Lower lobe of right lung (tissue), 2 donors: ENCODE results near the gene TMPRSS9. TPM values are rescaled to one million over a fixed set of nuclear protein-coding genes. Genes with fewer than 3 reads are reported as not detected.

Source experiments
- ATAC-seq, 2 donors: fragments of 200-7000 bp; cut with Tn5 transposase; one replicate each; pipeline ENCODE4 v1.9.1; 2020 to 2022; ENCODE audit warnings: mild to moderate bottlenecking in 2 of 2, moderate library complexity in 2 of 2
- DNase-seq: peaks from one replicate; pipeline ENCODE4 v3.0.0-alpha.2; 2020
- H3K27ac ChIP-seq: fragments of 200-600 bp; one replicate; pipeline ENCODE4 v1.8.0; 2022
- H3K27me3 ChIP-seq: fragments of 200-600 bp; one replicate; pipeline ENCODE4 v1.8.0; 2022; ENCODE audit warnings: low read depth
- H3K36me3 ChIP-seq: fragments of 200-600 bp; one replicate; pipeline ENCODE4 v1.8.0; 2022; ENCODE audit warnings: mild to moderate bottlenecking
- H3K4me1 ChIP-seq: fragments of 200-600 bp; one replicate; pipeline ENCODE4 v1.8.0; 2022
- H3K4me3 ChIP-seq: fragments of 200-600 bp; one replicate; pipeline ENCODE4 v1.8.0; 2022; ENCODE audit warnings: mild to moderate bottlenecking
- H3K9me3 ChIP-seq: fragments of 200-600 bp; one replicate; pipeline ENCODE4 v1.8.0; 2022
- CTCF ChIP-seq: fragments of 200-600 bp; IDR thresholded peaks from one replicate; pipeline ENCODE4 v1.8.0; 2022; ENCODE audit warnings: antibody characterized with exemption, mild to moderate bottlenecking
- intact Hi-C: fragments of 100-400 bp; cut with DNase I; formaldehyde crosslinking; loops from one replicate; pipeline ENCODE4 v1.11.0; 2022
- total RNA-seq: library from RNA; stranded (reverse); fragmentation: NEBNext Ultra II Directional; extraction: Animal tissue kit (Norgen Biotek cat#: 25700); gene quantifications from one replicate; pipeline ENCODE4 v1.2.1, GENCODE V29; 2021
- donor health status: DM: no; HTN: yes; CAD: no; lungs with severe emphysema.

TMPRSS9 gene
- total RNA-seq, 1 donor from 2014 or later, result not detected

DNA sequence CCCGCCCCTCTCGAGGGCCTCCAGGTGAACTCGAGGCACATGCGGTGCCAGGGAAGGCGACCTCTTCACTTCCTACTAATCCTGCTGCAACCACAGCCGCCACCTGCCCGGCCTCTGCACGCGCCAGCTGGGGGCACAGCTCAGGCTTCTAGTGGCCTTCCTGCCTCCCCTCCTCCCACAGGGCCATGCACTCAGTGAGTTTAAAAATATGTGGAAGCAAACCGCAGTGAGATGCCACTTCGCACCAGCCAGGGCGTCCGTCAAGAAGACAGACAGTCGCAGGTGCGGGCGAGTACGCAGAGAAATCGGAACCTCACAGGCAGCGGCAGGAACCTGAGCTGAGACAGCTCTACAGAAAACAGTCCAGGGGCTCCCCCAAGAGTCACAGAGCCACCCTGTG is 86.3 kb downstream of the TMPRSS9 start:
- no peak for ATAC-seq
- no peak for TF ChIP-seq CTCF
- Histone ChIP-seq H3K27me3 (no peaks in the 10 kb centered on the region), H3K27ac (no peak overlapping the region), H3K9me3 (no peaks in the 10 kb centered on the region), H3K36me3 (peaks cover 25% of the 10 kb centered on the region), H3K4me1 (no peaks in the 10 kb centered on the region), H3K4me3 (no peak overlapping the region)
- DNase-seq, result no peak
- intact Hi-C loops, result no loop called here

DNA sequence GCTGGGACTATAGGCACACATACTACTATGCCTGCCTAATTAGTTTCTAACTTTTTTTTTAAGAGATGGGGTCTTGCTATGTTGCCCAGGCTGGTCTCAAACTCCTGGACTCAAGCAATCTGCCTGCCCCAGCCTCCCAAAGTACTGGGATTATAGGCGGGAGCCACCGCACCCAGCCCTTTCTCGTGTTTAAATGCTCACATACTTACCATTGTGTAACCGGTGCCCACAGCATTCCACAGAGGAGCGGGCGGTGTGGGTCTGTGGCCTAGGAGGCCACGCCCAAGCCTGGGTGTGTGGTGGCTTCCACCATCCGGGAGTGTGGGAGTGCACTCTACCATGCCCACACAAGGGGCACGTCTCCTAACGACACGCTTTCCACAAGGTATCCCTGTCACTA is 89.0 kb downstream of the TMPRSS9 start:
- no peak for TF ChIP-seq CTCF
- H3K36me3 ChIP-seq, result peaks cover 6% of the 10 kb centered on the region
- H3K4me3 ChIP-seq, result no peak overlapping the region
- DNase-seq, result no peak
- H3K9me3 ChIP-seq, result no peaks in the 10 kb centered on the region
- no peaks in the 10 kb centered on the region for H3K4me1 ChIP-seq
- intact Hi-C loops, result no loop called here
- ATAC-seq, result no peak
- no peak overlapping the region for H3K27ac ChIP-seq
- no peaks in the 10 kb centered on the region for H3K27me3 ChIP-seq

- Histone ChIP-seq H3K9me3 (no peaks in the 10 kb centered on the region), H3K4me3 (no peak overlapping the region), H3K4me1 (peaks cover 8% of the 10 kb centered on the region), H3K27ac (no peak overlapping the region), H3K27me3 (no peaks in the 10 kb centered on the region), H3K36me3 (no peaks in the 10 kb centered on the region)
- TF ChIP-seq CTCF, result no peak
- ATAC-seq (no peak), DNase-seq (no peak)
- intact Hi-C loops, result no loop called here
Observed at GRCh38 chr19:2451138-2451537, 91.1 kb downstream of the TMPRSS9 start.

GRCh38 chr19:2451741-2452140 is 91.7 kb downstream of the TMPRSS9 start:
- no peaks in the 10 kb centered on the region for H3K36me3 ChIP-seq

DNA sequence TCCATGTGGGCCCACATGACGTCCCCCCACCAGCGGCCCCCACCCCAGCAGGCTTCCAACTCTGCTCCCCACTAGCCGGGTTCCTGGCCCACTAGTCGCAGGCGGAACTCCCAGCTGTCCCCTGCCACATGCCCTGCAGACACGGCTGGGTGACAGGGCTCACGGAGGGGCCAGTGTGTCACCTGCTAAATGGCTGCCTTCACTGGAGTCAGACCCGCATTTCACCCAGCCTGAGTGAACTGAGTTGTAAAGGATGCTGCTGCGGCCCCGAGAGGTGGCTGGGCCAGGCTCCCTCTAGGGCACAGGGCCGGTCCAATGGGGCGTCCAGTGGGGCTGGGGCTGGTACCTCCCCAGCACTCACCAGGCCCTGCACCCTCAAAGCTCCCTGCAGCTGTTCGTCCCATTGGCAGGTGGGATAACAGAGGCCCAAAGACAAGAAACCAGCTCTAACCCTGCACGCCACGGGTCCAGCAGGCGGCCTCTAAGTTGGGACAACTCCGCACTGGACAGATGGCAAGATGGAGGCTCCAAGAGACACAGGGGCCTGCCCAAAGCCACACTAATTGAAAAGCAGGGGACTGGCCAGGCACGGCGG is 93.5 kb downstream of the TMPRSS9 start:
- DNase-seq (no peak), ATAC-seq (no peak)
- TF ChIP-seq CTCF, result no peak
- intact Hi-C loops, result no loop called here
- no peaks in the 10 kb centered on the region for H3K27me3 ChIP-seq
- no peak overlapping the region for H3K27ac ChIP-seq
- H3K36me3 ChIP-seq, result no peaks in the 10 kb centered on the region
- peaks cover 14% of the 10 kb centered on the region for H3K4me1 ChIP-seq
- H3K9me3 ChIP-seq, result no peaks in the 10 kb centered on the region
- H3K4me3 ChIP-seq, result no peak overlapping the region

More at GRCh38 chr19:2451741-2452140, 91.7 kb downstream of the TMPRSS9 start:
- TF ChIP-seq CTCF, result no peak
- Histone ChIP-seq H3K9me3 (no peaks in the 10 kb centered on the region), H3K4me1 (peaks cover 8% of the 10 kb centered on the region), H3K27me3 (no peaks in the 10 kb centered on the region), H3K4me3 (no peak overlapping the region), H3K27ac (no peak overlapping the region)
- DNase-seq (no peak), ATAC-seq (no peak)
- intact Hi-C loops, result no loop called here
